ENCODE results near the gene ANKUB1.

Gene ANKUB1

DNA sequence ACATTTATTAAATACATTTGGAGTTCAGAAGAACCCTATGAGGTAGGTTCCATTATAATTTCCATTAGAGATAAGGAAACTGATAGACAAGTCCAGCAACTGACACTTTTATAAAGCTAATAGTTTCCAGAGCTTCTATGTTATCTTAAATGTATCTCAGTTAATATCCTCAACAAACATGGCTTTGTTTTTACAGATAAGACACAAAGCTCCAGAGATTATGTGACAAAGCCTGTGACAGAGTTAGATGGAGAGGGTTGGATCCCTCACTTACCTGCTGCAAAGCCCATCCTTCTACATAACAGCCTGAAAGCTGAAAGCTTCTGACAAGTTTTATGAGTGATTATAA is 39.6 kb downstream of the ANKUB1 start:
- DNase-seq, result no peak

DNA sequence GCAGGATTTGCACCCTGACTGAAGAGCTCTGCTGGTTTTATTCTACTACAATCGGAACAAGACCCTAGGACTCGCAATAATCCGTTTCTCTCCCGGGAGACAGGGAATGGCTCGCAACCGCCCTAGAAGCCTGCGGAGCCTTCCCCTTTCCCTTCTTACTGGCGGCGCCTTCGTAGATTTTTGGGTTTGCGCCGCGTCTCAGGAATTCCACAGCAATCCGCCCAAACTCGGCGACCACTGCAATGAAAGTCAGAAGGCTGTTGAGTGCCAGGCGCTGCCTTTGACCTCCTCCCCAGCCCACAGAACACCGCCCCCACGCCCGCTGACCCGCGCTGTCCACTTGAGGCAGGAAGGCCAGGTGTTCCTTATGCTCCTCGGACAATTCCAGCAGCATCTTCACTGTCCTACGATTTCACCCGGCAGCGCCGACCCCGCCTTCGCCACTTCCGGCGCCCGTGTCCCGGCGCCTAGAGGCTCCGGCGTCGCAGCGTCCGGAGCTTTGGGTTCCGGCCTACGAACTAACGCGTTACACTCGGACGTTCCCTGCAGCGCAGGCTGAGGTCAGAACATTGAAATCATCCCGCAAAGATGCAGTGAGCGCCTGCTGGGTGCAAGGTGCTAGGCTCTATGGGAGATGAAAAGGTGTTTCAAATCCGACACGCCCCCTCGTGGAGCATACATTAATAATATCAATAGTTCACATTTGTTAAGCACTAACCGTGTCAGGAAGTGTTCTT is 40.1 kb downstream of the ANKUB1 start, which contains the start of gene COMMD2:
TSS of gene COMMD2 (minus strand) at position 439 of the 737 bp plus-strand sequence. CDS start at position 394, 45 bp downstream.
- DNase-seq, result peak; percentile 92

DNA sequence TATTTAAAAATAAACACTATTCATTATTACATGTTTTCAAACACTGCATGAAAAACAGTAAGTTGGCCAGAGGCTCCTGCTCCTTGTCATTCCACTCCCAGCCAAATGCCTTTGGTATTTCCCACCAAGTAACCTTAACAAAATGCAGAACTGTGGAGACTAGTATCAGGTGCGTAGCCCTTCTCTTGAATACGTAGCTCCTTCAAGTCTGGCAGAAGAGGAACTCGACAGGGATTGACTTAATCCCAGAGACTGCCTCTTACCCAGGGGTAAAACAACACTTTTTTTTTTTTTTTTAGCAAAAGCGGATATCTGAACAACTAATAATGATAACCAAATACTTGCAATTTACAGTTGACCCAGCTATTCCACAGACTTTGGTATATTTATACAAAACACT is 40.8 kb downstream of the ANKUB1 start:
- DNase-seq, result no peak

DNA sequence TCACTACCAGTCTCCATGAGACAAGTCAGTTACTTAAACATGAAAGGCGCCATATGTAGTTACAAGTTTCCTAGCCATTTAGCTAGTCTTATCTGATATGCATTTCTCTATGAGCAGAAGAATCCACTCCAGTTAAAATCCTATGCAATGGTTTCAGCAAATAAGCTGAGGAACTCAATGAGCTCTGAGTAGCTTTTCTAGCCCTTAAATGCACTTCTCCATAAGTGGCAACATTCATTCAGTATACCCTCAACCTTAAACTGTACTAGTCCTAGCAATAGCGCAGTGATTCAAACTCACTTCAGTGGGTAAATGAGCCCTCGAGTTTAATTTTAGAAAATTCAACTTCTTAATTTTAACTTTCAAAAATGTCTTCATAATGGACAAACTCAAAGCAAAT is 47.7 kb downstream of the ANKUB1 start:
- DNase-seq, result no peak

DNA sequence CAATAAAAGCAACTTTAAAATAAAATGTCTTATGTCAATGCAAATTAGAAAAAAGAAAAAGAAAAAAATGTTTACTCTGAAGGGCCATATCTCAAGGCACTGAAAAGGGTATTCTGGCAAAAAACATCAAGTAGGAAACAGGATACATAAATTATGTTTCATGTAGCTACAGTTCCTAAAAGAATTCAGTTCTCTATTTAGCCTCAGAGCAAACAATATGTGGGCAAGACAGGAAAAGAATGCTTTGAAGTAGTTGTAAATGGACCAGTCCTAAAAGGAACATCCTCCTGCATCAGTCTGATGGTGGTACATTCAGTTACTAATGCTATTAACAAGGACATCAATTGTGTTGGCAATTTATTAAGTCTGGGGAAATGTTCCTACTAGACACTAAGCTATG is 48.2 kb downstream of the ANKUB1 start:
- DNase-seq, result no peak

DNA sequence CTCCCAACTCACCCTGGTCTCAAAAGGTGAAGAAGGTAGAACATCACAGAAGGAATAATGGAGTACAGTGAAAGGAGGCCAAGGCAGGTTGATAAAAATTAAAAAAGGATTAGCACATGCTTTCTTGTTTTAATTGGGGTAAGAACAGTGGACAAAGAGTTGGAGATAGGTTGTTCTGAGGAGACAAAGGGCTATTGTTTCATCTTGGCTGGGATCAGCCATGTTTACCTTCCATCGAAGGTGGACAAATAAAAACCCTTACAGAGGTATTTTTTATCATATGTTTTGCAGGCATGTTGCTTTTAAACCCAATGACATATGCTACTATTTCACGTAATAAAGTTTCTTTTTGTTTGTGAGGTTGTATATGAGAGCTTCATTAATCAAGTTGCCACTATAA is 53.0 kb downstream of the ANKUB1 start:
- DNase-seq, result no peak

DNA sequence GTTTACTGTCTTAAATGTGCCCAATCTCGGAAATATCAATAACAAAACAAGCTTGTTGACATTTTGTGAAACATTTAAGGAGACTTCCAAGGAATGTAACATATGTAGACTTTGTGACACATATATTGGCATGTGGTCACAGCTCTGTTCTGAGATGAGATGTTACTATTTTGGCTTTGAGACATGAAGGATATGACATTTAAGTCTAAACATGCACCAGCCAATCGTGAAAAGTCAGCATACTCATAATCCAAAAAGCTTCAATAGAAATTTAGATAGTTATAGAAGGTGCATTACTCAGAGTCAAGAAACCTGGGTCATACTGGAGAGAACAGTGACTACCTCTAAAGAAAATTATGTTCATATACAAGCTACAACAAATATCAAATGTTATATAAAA is 53.5 kb downstream of the ANKUB1 start:
- DNase-seq, result peak; percentile 35

DNA sequence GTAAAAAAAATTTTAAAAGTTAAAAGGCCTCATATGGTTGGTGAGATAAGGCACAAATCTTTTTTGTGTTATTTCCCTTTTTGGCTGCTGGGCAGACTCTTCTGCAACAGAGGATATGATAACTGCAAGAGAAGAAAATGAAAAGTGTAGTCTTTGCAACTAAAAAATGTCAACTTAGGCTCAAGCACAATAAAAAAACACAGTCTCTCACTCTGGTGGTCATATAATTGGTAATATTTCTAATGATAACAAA is 55.5 kb downstream of the ANKUB1 start:
- DNase-seq, result no peak

DNA sequence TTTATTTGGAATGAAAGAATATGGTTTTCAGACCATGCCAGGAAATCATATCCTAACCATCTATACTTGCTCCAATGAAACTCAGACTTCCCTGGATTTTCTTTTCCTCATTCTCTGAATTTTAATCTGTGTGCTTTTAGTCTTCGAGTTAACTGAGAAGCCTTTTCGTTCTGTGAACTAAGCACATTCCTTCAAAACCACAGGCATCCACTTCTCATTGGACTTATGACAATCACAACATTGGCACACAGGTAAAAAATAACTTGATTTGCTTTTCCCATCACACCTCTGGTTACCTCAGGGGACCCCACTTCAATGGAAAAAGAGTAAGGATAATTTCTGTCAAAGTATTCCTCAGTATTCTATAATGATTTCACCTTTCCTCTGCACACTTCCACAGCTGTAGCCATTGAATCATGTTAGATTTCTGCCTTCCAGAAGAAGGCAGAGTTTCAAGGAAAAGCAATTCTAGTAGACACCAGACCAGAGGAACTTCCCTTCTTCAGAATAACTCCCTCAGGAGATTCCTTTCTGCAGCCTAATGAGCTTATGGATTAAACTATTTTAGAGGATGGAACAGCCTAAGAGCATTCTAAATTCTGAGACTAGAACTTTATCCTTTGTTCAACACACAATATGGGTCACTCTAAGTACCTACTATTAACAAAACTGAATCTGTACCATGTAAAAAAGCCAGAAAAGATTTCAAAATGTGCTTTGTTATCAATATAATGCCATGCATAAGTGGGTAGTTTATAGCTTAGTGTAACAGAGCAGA is 56.0 kb downstream of the ANKUB1 start:
- no peak for DNase-seq

DNA sequence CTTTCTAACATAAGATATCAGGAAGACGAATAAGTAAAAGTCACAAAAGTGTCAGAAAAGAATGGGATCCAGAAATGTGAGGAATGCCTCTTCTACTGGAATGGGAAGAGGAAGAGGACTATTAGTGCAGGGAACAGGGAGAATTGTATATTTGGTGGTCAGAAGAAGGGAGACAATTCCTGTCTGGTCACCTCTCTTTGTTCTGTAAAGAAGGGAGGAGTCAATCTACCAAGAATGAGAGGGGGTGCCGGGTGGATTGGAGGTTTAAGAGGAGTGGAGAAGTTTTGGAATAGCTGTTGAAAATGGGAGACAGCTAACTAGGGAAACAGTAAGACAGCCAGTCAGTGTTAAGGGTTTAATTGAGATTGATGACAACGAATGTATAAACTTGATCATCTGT is 60.1 kb downstream of the ANKUB1 start:
- DNase-seq, result no peak

DNA sequence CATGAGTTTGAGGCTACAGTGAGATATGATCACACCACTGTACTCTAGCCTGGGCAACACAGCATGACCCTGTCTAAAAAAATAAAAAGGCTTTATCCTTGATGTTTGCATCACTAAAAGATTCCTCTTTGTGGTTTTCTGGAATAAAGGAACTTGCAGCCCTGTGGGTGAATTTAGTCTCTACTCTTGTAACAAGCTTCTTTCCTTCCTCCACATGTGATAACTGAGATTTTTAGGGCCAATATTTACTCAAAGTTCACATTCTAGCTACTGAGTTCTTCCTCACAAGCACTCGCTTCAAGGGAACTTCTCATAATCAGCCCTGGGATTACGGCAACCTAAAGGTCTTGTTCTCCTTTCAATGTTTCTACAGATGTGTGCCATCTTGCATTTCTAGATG is 64.7 kb downstream of the ANKUB1 start:
- DNase-seq, result no peak

DNA sequence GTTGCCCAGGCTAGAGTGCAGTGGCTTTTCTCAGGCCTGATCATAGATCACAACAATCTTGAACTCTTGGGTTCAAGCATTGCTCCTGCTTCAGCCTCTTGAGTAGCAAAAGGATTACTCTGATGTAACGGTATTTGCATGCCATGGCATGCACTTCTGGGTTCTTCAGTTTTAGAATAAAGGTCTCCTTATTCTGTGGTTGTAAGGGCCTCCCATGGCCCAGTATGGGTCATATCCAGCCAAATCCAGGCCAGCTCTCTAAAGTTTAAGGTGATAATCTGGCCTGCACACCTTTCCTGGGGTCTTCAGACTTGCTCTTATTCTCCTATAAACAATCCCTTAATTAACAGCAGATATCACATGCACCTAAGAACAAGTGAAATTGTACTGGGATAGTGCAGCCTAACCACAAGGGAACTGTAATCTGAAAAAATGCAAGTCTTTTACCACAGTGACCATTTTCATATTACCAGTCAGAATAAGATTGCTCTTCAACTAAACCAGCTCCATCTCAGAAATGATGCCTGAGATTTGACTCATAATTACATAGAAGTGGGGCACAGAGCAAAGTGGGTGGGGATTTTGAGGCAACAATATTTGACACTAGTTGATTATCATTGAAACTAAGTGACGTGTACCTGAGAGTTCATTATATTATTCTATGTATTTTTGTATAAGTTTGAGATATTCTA is 65.5 kb downstream of the ANKUB1 start:
- DNase-seq, result peak; percentile 84

DNA sequence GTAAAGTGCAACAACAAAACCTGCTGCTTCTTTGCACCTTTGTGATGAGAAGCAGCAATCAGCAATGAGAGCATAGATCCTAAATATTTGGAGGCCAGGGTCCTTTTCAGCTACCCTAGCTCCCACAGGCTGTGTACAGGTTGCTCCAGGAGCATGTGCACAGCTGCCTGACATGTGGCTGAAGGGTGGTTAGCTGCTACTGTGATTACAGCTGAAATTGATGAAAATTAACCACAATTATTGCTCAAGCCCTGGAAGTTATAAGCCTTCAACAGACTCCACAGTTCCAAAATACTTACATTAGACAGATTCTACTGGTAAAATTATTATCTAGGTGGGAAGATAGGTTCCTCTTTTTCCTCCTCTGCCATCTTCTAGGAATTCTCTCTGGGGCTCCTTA is 68.6 kb downstream of the ANKUB1 start:
- no peak for DNase-seq

DNA sequence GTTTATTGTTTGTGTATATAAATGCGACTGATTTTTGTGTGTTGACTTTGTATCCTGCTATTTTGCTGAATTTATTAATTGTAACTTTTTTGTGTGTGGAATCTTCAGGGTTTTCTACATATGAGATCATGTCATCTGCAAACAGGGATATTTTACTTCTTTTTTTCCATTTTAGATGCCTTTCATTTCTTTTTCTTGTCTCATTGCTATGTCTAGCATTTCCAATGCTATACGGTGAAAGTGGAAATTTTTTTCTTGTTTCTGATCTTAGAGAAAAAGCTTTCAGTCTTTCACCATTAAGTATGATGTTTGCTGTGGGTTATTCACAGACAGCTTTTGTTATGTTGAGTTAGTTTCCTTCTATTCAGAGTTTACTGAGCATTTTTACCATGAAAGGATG is 71.4 kb downstream of the ANKUB1 start:
- no peak for DNase-seq

DNA sequence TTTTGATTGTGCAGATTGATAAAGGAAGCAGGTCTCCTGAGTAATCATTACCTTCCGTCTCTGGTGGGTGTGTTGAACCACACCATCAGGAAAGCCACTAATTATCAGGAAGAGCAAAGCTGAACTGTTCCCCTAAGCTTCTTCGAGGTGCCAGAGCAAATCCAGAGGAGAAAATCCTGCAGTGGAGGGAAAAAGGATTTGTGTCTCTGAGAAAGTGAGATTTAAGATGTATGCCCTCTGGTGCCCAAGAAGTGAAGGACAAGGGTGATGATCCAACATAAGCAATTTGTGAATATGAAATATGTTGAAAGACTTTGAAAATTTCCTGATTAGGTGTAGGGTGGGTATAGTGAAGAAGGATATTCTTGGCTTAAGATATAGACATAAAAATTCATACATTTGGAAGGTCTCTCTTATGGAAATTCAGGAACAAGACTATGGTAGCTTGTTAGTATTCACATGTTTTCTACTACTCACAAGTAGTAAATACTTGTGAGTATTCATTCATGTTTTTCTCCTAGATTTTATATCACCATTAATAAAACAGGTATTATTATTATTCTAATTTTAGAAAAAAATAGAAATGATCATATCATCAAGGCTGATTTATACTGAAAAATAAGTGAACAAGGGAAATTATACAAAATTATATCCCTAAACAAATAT is 74.8 kb downstream of the ANKUB1 start:
- peak; percentile 55 for DNase-seq

DNA sequence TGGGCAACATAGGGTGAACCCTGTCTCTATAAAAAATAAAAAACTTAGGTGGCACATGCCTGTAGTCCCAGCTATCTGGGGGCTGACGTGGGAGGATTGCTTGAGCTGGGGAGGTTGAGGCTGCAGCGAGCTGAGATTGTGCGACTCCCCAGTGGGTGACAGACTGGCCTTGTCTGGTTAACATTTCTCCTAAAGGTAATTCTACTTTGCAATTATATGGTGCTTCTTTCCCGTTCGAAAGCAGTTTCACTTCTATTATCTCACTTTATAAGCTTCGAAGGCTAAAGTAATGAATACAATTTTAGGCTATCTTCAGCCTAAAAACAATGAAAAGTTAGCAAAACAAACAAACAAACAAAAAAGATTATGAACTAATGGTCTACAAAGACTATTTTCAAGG is 75.4 kb downstream of the ANKUB1 start:
- DNase-seq, result no peak

DNA sequence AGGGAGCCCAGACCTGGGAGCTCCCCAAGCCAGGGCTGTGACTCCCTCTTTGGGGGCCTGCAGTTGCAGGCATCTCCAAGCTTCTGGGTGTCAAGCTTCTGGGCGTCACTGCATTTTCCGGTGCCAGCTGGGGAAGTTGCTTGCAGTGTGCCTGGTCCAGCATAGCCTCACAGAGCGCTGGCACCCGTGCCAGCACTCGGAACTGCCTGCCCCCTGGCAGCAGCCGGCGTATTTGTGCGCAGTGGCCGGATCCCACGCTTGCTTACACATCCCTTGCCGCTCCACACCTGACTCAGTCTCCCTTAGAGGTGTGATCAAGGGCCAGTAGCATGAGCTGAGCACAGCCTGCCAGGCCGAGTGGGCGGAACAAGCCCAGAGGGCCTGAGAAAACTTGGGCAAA is 77.1 kb downstream of the ANKUB1 start:
- DNase-seq, result no peak

DNA sequence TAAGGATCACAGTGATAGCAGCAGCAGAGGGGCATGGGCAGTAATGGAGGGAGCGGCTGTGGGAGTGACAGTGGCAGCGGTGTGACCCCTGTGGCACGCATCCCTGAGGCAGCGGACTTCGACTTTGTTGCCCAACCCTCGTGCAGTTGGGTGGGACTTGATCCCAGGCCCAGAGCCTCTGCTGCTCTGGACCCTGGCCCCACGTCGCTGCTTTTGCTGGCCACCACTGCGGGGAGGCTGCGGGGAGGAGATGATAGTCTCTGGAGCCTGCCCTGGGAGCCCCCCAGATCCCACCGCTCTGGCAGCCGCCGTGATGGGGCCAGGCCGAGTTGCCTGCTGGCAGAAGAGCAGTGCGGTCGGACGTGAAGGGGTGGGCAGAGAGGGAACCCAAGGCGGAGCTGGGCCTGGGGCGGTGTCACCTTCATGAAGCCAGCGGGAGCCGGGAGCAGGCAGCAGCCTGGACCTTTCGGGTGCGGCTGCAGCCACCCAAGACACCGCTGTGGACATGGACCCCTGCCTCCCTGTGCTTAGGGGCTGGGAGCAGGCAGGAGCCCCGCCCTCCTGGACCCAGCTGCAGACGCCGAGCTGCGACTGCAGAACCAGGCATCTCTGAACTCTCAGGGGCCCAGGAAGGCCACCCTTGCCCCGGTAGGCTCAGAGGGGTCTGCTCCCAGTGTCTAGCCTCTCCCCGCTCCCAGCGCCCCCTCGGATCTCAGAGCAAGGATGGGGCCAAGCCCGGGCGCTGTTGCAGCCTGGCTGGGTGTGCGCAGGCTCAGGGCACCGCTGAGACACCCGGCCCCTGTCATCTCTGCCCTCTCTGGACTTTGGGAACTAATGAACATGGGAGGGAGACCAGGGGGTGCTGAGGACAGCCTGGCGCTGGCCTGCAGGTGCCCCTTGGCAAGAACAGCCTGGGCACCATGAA is 78.4 kb downstream of the ANKUB1 start:
- DNase-seq, result no peak

Data from activated CD4-positive, alpha-beta T cell treated with anti-CD3 and anti-CD28 coated beads, Interleukin-10, Interleukin-2, amounts not matched to agents 100 ng/mL and 50 ng/mL, durations not matched to agents 16 hours and 8 hours (primary cell).